ENCODE data around the gene HEPN1. TPM values are rescaled to one million over a fixed set of nuclear protein-coding genes. Genes with fewer than 3 reads are reported as not detected.

HEPN1 gene
- total and polyA plus RNA-seq, 3 donors from 2014 or later = not detected

DNA sequence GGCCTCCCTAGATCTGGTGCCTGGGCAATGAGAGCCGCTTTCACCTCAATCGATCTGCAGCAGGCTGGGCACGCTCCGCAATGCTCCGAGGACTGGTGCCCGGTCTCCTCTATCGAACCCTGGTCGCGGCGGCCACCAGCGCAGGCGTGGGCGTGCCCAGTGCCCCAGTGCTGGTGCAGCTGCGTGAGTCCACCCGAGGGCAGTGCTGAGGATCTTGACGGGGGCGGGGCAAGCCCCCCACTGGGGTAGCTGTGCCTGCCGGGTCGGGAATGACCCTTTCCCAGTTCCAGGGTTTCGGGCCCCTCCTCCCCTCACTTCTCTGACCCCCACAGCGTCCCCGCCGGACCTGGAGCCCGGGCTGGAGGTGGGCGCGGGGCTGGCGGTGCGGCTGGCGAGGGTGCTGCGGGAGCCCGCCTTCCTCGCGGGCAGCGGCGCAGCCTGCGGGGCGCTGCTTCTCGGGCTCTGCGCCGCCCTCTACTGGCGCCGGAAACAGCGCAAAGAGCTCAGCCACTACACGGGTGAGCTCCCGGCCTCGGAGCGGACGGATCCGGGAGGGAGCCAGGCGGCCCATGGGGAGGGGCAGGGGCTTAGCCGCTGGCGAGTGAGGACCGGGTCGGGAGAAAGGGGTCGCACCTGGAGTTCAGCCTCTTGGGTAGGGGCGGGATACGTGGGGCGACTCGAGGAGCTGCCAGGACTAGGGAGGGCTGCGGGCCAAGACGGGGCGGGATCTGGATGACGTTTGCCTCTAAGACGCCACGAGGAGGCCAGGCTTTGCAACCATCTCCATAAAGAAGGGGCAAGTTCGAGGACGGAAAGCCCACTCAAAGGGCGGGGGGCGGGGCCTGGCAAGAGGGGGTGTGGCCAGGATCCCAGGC lies 42.9 kb upstream of the HEPN1 start:
- H3K9me3 ChIP-seq = no peaks in the 10 kb centered on the region
- peak overlapping the region; percentile 63 to 64 for H3K4me3 ChIP-seq
- intact Hi-C loops (cut with DNase I; ENCODE audit: low total_unique reads) = no loop called here
- peak; percentile 93 for DNase-seq
- TF ChIP-seq CTCF (IDR thresholded peaks at IDR 0.05) (peak; percentile 58 to 64 (median 61)), POLR2A (IDR thresholded peaks at IDR 0.05) (no peak)
- H3K4me1 ChIP-seq = peaks cover 5% of the 10 kb centered on the region
- H3K27ac ChIP-seq = peak overlapping the region; percentile 75 to 88
- H3K36me3 ChIP-seq (ENCODE audit: low read depth, missing control alignments) = no peaks in the 10 kb centered on the region
- WGBS, 2 donors = 1 to 4% methylated on average over 14 to 58 of the region's 69 CpGs
- H3K27me3 ChIP-seq = no peaks in the 10 kb centered on the region

DNA sequence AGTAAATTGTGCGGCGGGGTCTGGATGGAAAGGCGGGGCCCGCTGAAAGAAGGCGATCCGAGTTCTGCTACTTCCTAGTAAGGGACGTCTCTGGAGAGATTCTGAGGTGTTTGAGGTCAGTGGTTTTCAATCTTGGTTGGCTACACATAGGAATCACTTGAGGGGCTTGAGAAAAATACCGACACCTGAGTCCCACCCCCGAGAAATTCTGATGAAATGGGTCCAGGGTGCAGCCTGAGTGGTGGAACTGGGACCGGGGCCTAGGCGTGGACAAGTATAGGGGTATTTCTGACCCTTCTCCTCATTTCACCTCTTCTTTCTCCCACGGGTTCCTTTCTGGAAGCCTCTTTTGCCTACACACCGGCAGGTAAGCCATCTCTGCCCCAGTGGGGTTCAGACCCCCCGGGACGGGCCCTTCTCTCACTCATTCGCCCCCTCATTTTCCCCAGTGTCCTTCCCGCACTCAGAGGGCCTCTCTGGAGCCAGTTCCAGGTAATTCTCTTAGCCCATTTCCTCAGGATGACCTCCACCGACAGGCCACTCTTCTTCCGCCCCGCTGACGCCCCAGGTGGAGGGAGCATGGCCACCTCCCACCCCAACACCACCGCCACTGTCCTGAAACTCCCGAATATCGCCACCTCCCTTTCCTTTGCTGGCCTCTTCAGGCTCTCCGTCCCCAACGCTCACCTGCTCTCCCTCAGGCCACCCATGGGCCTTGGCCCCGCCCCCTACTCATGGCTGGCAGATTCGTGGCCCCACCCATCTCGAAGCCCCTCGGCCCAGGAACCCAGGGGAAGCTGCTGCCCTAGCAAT lies 42.0 kb upstream of the HEPN1 start:
- no peak for TF ChIP-seq POLR2A (IDR thresholded peaks at IDR 0.05)
- no peak for TF ChIP-seq CTCF (IDR thresholded peaks at IDR 0.05)
- no peaks in the 10 kb centered on the region for H3K27me3 ChIP-seq
- H3K4me3 ChIP-seq = peak overlapping the region; percentile 63 to 64
- 22 to 32% methylated on average over 30 of the region's 30 CpGs for WGBS, 2 donors
- intact Hi-C loops (cut with DNase I; ENCODE audit: low total_unique reads) = no loop called here
- DNase-seq = no peak
- H3K9me3 ChIP-seq = no peaks in the 10 kb centered on the region
- H3K36me3 ChIP-seq (ENCODE audit: low read depth, missing control alignments) = no peaks in the 10 kb centered on the region
- H3K4me1 ChIP-seq = peaks cover 5% of the 10 kb centered on the region
- peak overlapping the region; percentile 75 to 88 for H3K27ac ChIP-seq

- TF ChIP-seq POLR2A (IDR thresholded peaks at IDR 0.05) (no peak), CTCF (IDR thresholded peaks at IDR 0.05) (no peak)
- DNase-seq = no peak
- intact Hi-C loops (cut with DNase I; ENCODE audit: low total_unique reads) = no loop called here
- WGBS, 2 donors = 11 to 64% methylated on average over 8 to 10 of the region's 10 CpGs
- H3K27me3 ChIP-seq = no peaks in the 10 kb centered on the region
- H3K4me1 ChIP-seq = peaks cover 8% of the 10 kb centered on the region
- peak overlapping the region in 1 of 2 donors; percentile 63 for H3K4me3 ChIP-seq
- no peaks in the 10 kb centered on the region for H3K9me3 ChIP-seq
- H3K27ac ChIP-seq = no peak overlapping the region
- no peaks in the 10 kb centered on the region for H3K36me3 ChIP-seq (ENCODE audit: low read depth, missing control alignments)
Measured at GRCh38 chr11:124877631-124877909, 41.5 kb upstream of the HEPN1 start.

GRCh38 chr11:124877910-124878758 lies 40.9 kb upstream of the HEPN1 start:
- Histone ChIP-seq H3K27me3 (no peaks in the 10 kb centered on the region), H3K27ac (no peak overlapping the region), H3K4me1 (peaks cover 12% of the 10 kb centered on the region), H3K4me3 (no peak overlapping the region), H3K36me3 (ENCODE audit: low read depth, missing control alignments) (no peaks in the 10 kb centered on the region), H3K9me3 (no peaks in the 10 kb centered on the region)
- TF ChIP-seq POLR2A (IDR thresholded peaks at IDR 0.05) = no peak
- no peak for TF ChIP-seq CTCF (IDR thresholded peaks at IDR 0.05)
- DNase-seq = no peak
- intact Hi-C loops (cut with DNase I; ENCODE audit: low total_unique reads) = no loop called here
- whole genome bisulfite sequencing, 2 donors = 62 to 65% methylated on average over 14 to 17 of the region's 17 CpGs
